HG02840 (cell line): ENCODE measurements around the gene PGP.

Source experiments
- ATAC-seq: cut with Tn5 transposase; IDR thresholded peaks from one replicate; pipeline ENCODE4 v1.9.1; 2021; ENCODE audit warnings: mild to moderate bottlenecking, moderate library complexity, moderate number of reproducible peaks; ENCODE audit not compliant: unreplicated experiment, low FRiP score

The PGP gene

GRCh38 chr16:2186505-2186904, 28.1 kb downstream of the PGP start:
- ATAC-seq = no peak

GRCh38 chr16:2186064-2186463, 28.6 kb downstream of the PGP start:
- ATAC-seq = no peak

- ATAC-seq = no peak
Measured at GRCh38 chr16:2184962-2185361, 29.7 kb downstream of the PGP start.

GRCh38 chr16:2184346-2184745, 30.3 kb downstream of the PGP start:
- ATAC-seq = no peak

- ATAC-seq = no peak
Measured at GRCh38 chr16:2183671-2184070, 31.0 kb downstream of the PGP start.

- ATAC-seq = no peak
Measured at GRCh38 chr16:2181952-2182351, 32.7 kb downstream of the PGP start.

GRCh38 chr16:2180962-2181923, 33.4 kb downstream of the PGP start:
- ATAC-seq = no peak

- ATAC-seq = no peak
Measured at GRCh38 chr16:2180461-2180860, 34.2 kb downstream of the PGP start.

- ATAC-seq = no peak
Measured at GRCh38 chr16:2179576-2179975, 35.1 kb downstream of the PGP start.

GRCh38 chr16:2179107-2179501, 35.5 kb downstream of the PGP start:
- no peak for ATAC-seq

GRCh38 chr16:2178321-2179106, 36.1 kb downstream of the PGP start:
- ATAC-seq = no peak

- ATAC-seq = no peak
Measured at GRCh38 chr16:2177561-2177960, 37.1 kb downstream of the PGP start.

GRCh38 chr16:2177101-2177500, 37.5 kb downstream of the PGP start:
- ATAC-seq = no peak

- no peak for ATAC-seq
Measured at GRCh38 chr16:2176047-2176446, 38.6 kb downstream of the PGP start.

- ATAC-seq = no peak
Measured at GRCh38 chr16:2175454-2175853, 39.2 kb downstream of the PGP start.

- no peak for ATAC-seq
Measured at GRCh38 chr16:2174396-2175131, 40.1 kb downstream of the PGP start.

GRCh38 chr16:2173916-2174315, 40.7 kb downstream of the PGP start:
- no peak for ATAC-seq

- no peak for ATAC-seq
Measured at GRCh38 chr16:2173366-2173765, 41.3 kb downstream of the PGP start.

- ATAC-seq = no peak
Measured at GRCh38 chr16:2172688-2173335, 41.8 kb downstream of the PGP start.

GRCh38 chr16:2171601-2172178, 43.0 kb downstream of the PGP start:
- ATAC-seq = no peak
